ENCODE measurements around the gene LDB3.

The LDB3 gene

GRCh38 chr10:86651021-86651471 lies 17.3 kb upstream of the LDB3 start:
- Histone ChIP-seq H3K4me1 (ENCODE audit: control insufficient read depth in 2 of 2, insufficient read depth in 2 of 2, low read length in 2 of 2) (peaks cover 17 to 18% of the 10 kb centered on the region in 2 donors), H3K9me3 (ENCODE audit: control insufficient read depth in 2 of 2, low read length in 2 of 2) (no peaks in the 10 kb centered on the region), H3K27me3 (ENCODE audit: control insufficient read depth in 2 of 2, insufficient read depth in 2 of 2, low read length in 2 of 2) (no peaks in the 10 kb centered on the region), H3K27ac (ENCODE audit: low read depth in 2 of 2, low read length in 2 of 2) (no peak overlapping the region), H3K4me3 (ENCODE audit: low read length in 2 of 2) (no peak overlapping the region), H3K9ac (ENCODE audit: low read depth in 1 of 2, low read length in 2 of 2) (no peak overlapping the region), H3K36me3 (ENCODE audit: control insufficient read depth in 2 of 2, insufficient read depth in 2 of 2, low read length in 2 of 2) (no peaks in the 10 kb centered on the region)

- no peak overlapping the region for H3K9ac ChIP-seq (ENCODE audit: low read depth in 1 of 2, low read length in 2 of 2)
- H3K9me3 ChIP-seq (ENCODE audit: control insufficient read depth in 2 of 2, low read length in 2 of 2): no peaks in the 10 kb centered on the region
- no peak overlapping the region for H3K4me3 ChIP-seq (ENCODE audit: low read length in 2 of 2)
- H3K27me3 ChIP-seq (ENCODE audit: control insufficient read depth in 2 of 2, insufficient read depth in 2 of 2, low read length in 2 of 2): no peaks in the 10 kb centered on the region
- H3K36me3 ChIP-seq (ENCODE audit: control insufficient read depth in 2 of 2, insufficient read depth in 2 of 2, low read length in 2 of 2): no peaks in the 10 kb centered on the region
- H3K4me1 ChIP-seq (ENCODE audit: control insufficient read depth in 2 of 2, insufficient read depth in 2 of 2, low read length in 2 of 2): peaks cover 17 to 18% of the 10 kb centered on the region in 2 donors
- no peak overlapping the region for H3K27ac ChIP-seq (ENCODE audit: low read depth in 2 of 2, low read length in 2 of 2)
These were observed 16.5 kb upstream of the LDB3 start for GRCh38 chr10:86651631-86652331.

- Histone ChIP-seq H3K4me1 (ENCODE audit: control insufficient read depth in 2 of 2, insufficient read depth in 2 of 2, low read length in 2 of 2) (peaks cover 17 to 18% of the 10 kb centered on the region in 2 donors), H3K27me3 (ENCODE audit: control insufficient read depth in 2 of 2, insufficient read depth in 2 of 2, low read length in 2 of 2) (no peaks in the 10 kb centered on the region), H3K27ac (ENCODE audit: low read depth in 2 of 2, low read length in 2 of 2) (no peak overlapping the region), H3K36me3 (ENCODE audit: control insufficient read depth in 2 of 2, insufficient read depth in 2 of 2, low read length in 2 of 2) (no peaks in the 10 kb centered on the region), H3K9me3 (ENCODE audit: control insufficient read depth in 2 of 2, low read length in 2 of 2) (no peaks in the 10 kb centered on the region), H3K9ac (ENCODE audit: low read depth in 1 of 2, low read length in 2 of 2) (no peak overlapping the region), H3K4me3 (ENCODE audit: low read length in 2 of 2) (no peak overlapping the region)
These were observed 15.7 kb upstream of the LDB3 start for GRCh38 chr10:86652361-86653202.

GRCh38 chr10:86653379-86653778 lies 14.9 kb upstream of the LDB3 start:
- H3K36me3 ChIP-seq (ENCODE audit: control insufficient read depth in 2 of 2, insufficient read depth in 2 of 2, low read length in 2 of 2): no peaks in the 10 kb centered on the region
- H3K4me1 ChIP-seq (ENCODE audit: control insufficient read depth in 2 of 2, insufficient read depth in 2 of 2, low read length in 2 of 2): peaks cover 17 to 18% of the 10 kb centered on the region in 2 donors
- no peak overlapping the region for H3K4me3 ChIP-seq (ENCODE audit: low read length in 2 of 2)
- no peaks in the 10 kb centered on the region for H3K27me3 ChIP-seq (ENCODE audit: control insufficient read depth in 2 of 2, insufficient read depth in 2 of 2, low read length in 2 of 2)
- no peaks in the 10 kb centered on the region for H3K9me3 ChIP-seq (ENCODE audit: control insufficient read depth in 2 of 2, low read length in 2 of 2)
- H3K27ac ChIP-seq (ENCODE audit: low read depth in 2 of 2, low read length in 2 of 2): no peak overlapping the region
- no peak overlapping the region for H3K9ac ChIP-seq (ENCODE audit: low read depth in 1 of 2, low read length in 2 of 2)

GRCh38 chr10:86653987-86654386 lies 14.3 kb upstream of the LDB3 start:
- H3K27ac ChIP-seq (ENCODE audit: low read depth in 2 of 2, low read length in 2 of 2): no peak overlapping the region

GRCh38 chr10:86654411-86655172 lies 13.7 kb upstream of the LDB3 start, which contains the start of gene OPN4:
TSS of gene OPN4 (plus strand) at chr10:86654547. CDS start at chr10:86654784, 237 bp downstream.
- H3K27ac ChIP-seq (ENCODE audit: low read depth in 2 of 2, low read length in 2 of 2): no peak within 1 kb of the TSS
- no peaks in the 10 kb centered on the region for H3K27me3 ChIP-seq (ENCODE audit: control insufficient read depth in 2 of 2, insufficient read depth in 2 of 2, low read length in 2 of 2)
- no peak within 1 kb of the TSS for H3K9ac ChIP-seq (ENCODE audit: low read depth in 1 of 2, low read length in 2 of 2)
- no peaks in the 10 kb centered on the region for H3K36me3 ChIP-seq (ENCODE audit: control insufficient read depth in 2 of 2, insufficient read depth in 2 of 2, low read length in 2 of 2)
- peaks cover 5 to 8% of the 10 kb centered on the region in 2 donors for H3K4me1 ChIP-seq (ENCODE audit: control insufficient read depth in 2 of 2, insufficient read depth in 2 of 2, low read length in 2 of 2)
- no peaks in the 10 kb centered on the region for H3K9me3 ChIP-seq (ENCODE audit: control insufficient read depth in 2 of 2, low read length in 2 of 2)
- H3K4me3 ChIP-seq (ENCODE audit: low read length in 2 of 2): no peak within 1 kb of the TSS

More at GRCh38 chr10:86653987-86654386, 14.3 kb upstream of the LDB3 start:
- H3K9ac ChIP-seq (ENCODE audit: low read depth in 1 of 2, low read length in 2 of 2): no peak overlapping the region
- H3K4me3 ChIP-seq (ENCODE audit: low read length in 2 of 2): no peak overlapping the region
- no peaks in the 10 kb centered on the region for H3K36me3 ChIP-seq (ENCODE audit: control insufficient read depth in 2 of 2, insufficient read depth in 2 of 2, low read length in 2 of 2)
- H3K4me1 ChIP-seq (ENCODE audit: control insufficient read depth in 2 of 2, insufficient read depth in 2 of 2, low read length in 2 of 2): peaks cover 11 to 14% of the 10 kb centered on the region in 2 donors
- no peaks in the 10 kb centered on the region for H3K27me3 ChIP-seq (ENCODE audit: control insufficient read depth in 2 of 2, insufficient read depth in 2 of 2, low read length in 2 of 2)
- H3K9me3 ChIP-seq (ENCODE audit: control insufficient read depth in 2 of 2, low read length in 2 of 2): no peaks in the 10 kb centered on the region

- H3K4me3 ChIP-seq (ENCODE audit: low read length in 2 of 2): no peak overlapping the region
These were observed 13.2 kb upstream of the LDB3 start for GRCh38 chr10:86655173-86655540.

GRCh38 chr10:86655596-86655995 lies 12.7 kb upstream of the LDB3 start:
- Histone ChIP-seq H3K4me1 (ENCODE audit: control insufficient read depth in 2 of 2, insufficient read depth in 2 of 2, low read length in 2 of 2) (peaks cover 0 to 3% of the 10 kb centered on the region in 2 donors), H3K4me3 (ENCODE audit: low read length in 2 of 2) (no peak overlapping the region), H3K27me3 (ENCODE audit: control insufficient read depth in 2 of 2, insufficient read depth in 2 of 2, low read length in 2 of 2) (no peaks in the 10 kb centered on the region), H3K9me3 (ENCODE audit: control insufficient read depth in 2 of 2, low read length in 2 of 2) (no peaks in the 10 kb centered on the region), H3K9ac (ENCODE audit: low read depth in 1 of 2, low read length in 2 of 2) (no peak overlapping the region), H3K27ac (ENCODE audit: low read depth in 2 of 2, low read length in 2 of 2) (no peak overlapping the region), H3K36me3 (ENCODE audit: control insufficient read depth in 2 of 2, insufficient read depth in 2 of 2, low read length in 2 of 2) (no peaks in the 10 kb centered on the region)

More at GRCh38 chr10:86655173-86655540, 13.2 kb upstream of the LDB3 start:
- no peaks in the 10 kb centered on the region for H3K36me3 ChIP-seq (ENCODE audit: control insufficient read depth in 2 of 2, insufficient read depth in 2 of 2, low read length in 2 of 2)
- no peaks in the 10 kb centered on the region for H3K27me3 ChIP-seq (ENCODE audit: control insufficient read depth in 2 of 2, insufficient read depth in 2 of 2, low read length in 2 of 2)
- H3K27ac ChIP-seq (ENCODE audit: low read depth in 2 of 2, low read length in 2 of 2): no peak overlapping the region
- H3K9me3 ChIP-seq (ENCODE audit: control insufficient read depth in 2 of 2, low read length in 2 of 2): no peaks in the 10 kb centered on the region
- no peak overlapping the region for H3K9ac ChIP-seq (ENCODE audit: low read depth in 1 of 2, low read length in 2 of 2)
- peaks cover 0 to 3% of the 10 kb centered on the region in 2 donors for H3K4me1 ChIP-seq (ENCODE audit: control insufficient read depth in 2 of 2, insufficient read depth in 2 of 2, low read length in 2 of 2)

- Histone ChIP-seq H3K4me3 (ENCODE audit: low read length in 2 of 2) (no peak overlapping the region), H3K9ac (ENCODE audit: low read depth in 1 of 2, low read length in 2 of 2) (no peak overlapping the region), H3K4me1 (ENCODE audit: control insufficient read depth in 2 of 2, insufficient read depth in 2 of 2, low read length in 2 of 2) (no peaks in the 10 kb centered on the region), H3K27me3 (ENCODE audit: control insufficient read depth in 2 of 2, insufficient read depth in 2 of 2, low read length in 2 of 2) (no peaks in the 10 kb centered on the region), H3K36me3 (ENCODE audit: control insufficient read depth in 2 of 2, insufficient read depth in 2 of 2, low read length in 2 of 2) (no peaks in the 10 kb centered on the region), H3K9me3 (ENCODE audit: control insufficient read depth in 2 of 2, low read length in 2 of 2) (no peaks in the 10 kb centered on the region), H3K27ac (ENCODE audit: low read depth in 2 of 2, low read length in 2 of 2) (no peak overlapping the region)
These were observed 11.3 kb upstream of the LDB3 start for GRCh38 chr10:86657011-86657395.
